Gastroesophageal sphincter (tissue), 4 donors: Measurements from ENCODE around the gene RHEX. TPM values are rescaled to one million over a fixed set of nuclear protein-coding genes. Genes with fewer than 3 reads are reported as not detected.

Source experiments
- ATAC-seq: fragments of 150-250 bp; one replicate; pipeline ENCODE4 v1.9.1; 2016; ENCODE audit warnings: mild to moderate bottlenecking, moderate library complexity
- H3K27ac ChIP-seq, 4 donors: fragments of 200-600 bp; sonication (generic) in 3 of 4; 1 replicate in 3 of 4; 2 replicates in 1 of 4; pipeline ENCODE4 v1.5.1; 2016 to 2019
- H3K27me3 ChIP-seq: fragments of 200-600 bp; sonication (generic); one replicate; pipeline ENCODE4 v1.5.1; 2019
- H3K36me3 ChIP-seq, 2 donors: fragments of 200-600 bp; sonication (generic); one replicate each; pipeline ENCODE4 v1.5.1; 2019; ENCODE audit warnings: control low read depth in 1 of 2
- H3K4me1 ChIP-seq, 3 donors: fragments of 200-600 bp; sonication (generic); 1 replicate in 2 of 3; 2 replicates in 1 of 3; pipeline ENCODE4 v1.5.1; 2016 to 2019; ENCODE audit warnings: control low read depth in 2 of 3
- H3K4me3 ChIP-seq, 2 donors: fragments of 200-600 bp; sonication (generic); one replicate each; pipeline ENCODE4 v1.5.1; 2019; ENCODE audit warnings: mild to moderate bottlenecking in 1 of 2, moderate library complexity in 1 of 2
- H3K9me3 ChIP-seq, 3 donors: fragments of 200-600 bp; sonication (generic); one replicate each; pipeline ENCODE4 v1.5.1; 2017 to 2019; ENCODE audit warnings: control low read depth in 2 of 3
- EP300 ChIP-seq: sonication (generic); formaldehyde crosslinking; IDR thresholded peaks from one replicate; pipeline ENCODE4 v1.6.1; 2017; ENCODE audit warnings: antibody characterized with exemption, mild to moderate bottlenecking
- POLR2A ChIP-seq, 2 donors: fragments of 450-650 bp; IDR thresholded peaks; one replicate each; pipeline ENCODE4 v1.6.1; 2017; ENCODE audit warnings: antibody characterized with exemption in 2 of 2, mild to moderate bottlenecking in 2 of 2, moderate library complexity in 1 of 2
- POLR2AphosphoS5 ChIP-seq: sonication (generic); formaldehyde crosslinking; IDR thresholded peaks from one replicate; pipeline ENCODE4 v1.6.1; 2017; ENCODE audit warnings: antibody characterized with exemption
- WGBS, 2 donors: methylation state at CpG; one replicate each; pipeline ENCODE4 v1.1.5; 2018; ENCODE audit warnings: low coverage in 1 of 2; 5-methylcytosine and 5-hydroxymethylcytosine counted together
- total RNA-seq, 4 donors: library from RNA; depleted of rRNA; stranded (reverse); fragments of >200 nt; gene quantifications; one replicate each; pipeline ENCODE4 v1.1.0, GENCODE V29; 2016
- TF ChIP-seq, protein P1 (sequence below), 4 experiments: fragments of 200-600 bp in 2 of 4; fragments of 450-650 bp in 2 of 4; sonication (generic) in 1 of 4; IDR thresholded peaks; one replicate each; pipeline ENCODE4 v1.5.1; 2017 to 2019; ENCODE audit warnings: antibody characterized with exemption in 4 of 4, mild to moderate bottlenecking in 2 of 4, moderate library complexity in 2 of 4

The RHEX gene
- total RNA-seq, 4 donors from 2014 or later = 3.5 to 6.8 (median 5.0) TPM

DNA sequence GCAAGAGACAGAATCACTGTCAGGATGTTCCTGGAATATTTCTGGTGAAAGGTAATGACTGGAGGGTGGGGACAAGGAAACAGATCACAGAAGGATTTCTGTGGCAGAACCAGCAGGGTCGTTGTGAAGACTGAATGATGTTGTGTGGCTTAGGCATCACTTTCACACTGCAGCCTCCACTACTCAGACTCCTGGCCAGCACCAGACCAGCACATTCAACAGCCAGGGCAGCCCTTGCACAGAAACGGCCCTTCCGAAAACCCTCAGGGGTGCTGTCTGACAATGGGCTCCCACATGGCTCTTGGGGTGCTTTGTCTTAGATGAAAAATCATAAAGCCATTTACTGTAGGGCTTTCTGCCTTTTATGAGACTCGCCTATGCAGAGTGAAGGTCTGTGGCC is 46.0 kb upstream of the RHEX start:
- TF ChIP-seq EP300 = no peak
- no peak for TF ChIP-seq POLR2A (IDR thresholded peaks at IDR 0.05)
- TF ChIP-seq, protein P1, sequence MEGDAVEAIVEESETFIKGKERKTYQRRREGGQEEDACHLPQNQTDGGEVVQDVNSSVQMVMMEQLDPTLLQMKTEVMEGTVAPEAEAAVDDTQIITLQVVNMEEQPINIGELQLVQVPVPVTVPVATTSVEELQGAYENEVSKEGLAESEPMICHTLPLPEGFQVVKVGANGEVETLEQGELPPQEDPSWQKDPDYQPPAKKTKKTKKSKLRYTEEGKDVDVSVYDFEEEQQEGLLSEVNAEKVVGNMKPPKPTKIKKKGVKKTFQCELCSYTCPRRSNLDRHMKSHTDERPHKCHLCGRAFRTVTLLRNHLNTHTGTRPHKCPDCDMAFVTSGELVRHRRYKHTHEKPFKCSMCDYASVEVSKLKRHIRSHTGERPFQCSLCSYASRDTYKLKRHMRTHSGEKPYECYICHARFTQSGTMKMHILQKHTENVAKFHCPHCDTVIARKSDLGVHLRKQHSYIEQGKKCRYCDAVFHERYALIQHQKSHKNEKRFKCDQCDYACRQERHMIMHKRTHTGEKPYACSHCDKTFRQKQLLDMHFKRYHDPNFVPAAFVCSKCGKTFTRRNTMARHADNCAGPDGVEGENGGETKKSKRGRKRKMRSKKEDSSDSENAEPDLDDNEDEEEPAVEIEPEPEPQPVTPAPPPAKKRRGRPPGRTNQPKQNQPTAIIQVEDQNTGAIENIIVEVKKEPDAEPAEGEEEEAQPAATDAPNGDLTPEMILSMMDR (IDR thresholded peaks at IDR 0.05) = no peak
- no peak for TF ChIP-seq POLR2AphosphoS5
- 83 to 100% methylated on average over 1 to 2 of the region's 4 CpGs for WGBS, 2 donors
- H3K9me3 ChIP-seq = no peaks in the 10 kb centered on the region
- no peak overlapping the region for H3K4me3 ChIP-seq
- H3K4me1 ChIP-seq = peaks cover 0 to 18% (median 16%) of the 10 kb centered on the region in 3 donors
- H3K27ac ChIP-seq = no peak overlapping the region
- H3K27me3 ChIP-seq = no peaks in the 10 kb centered on the region
- no peaks in the 10 kb centered on the region for H3K36me3 ChIP-seq
- ATAC-seq = no peak

DNA sequence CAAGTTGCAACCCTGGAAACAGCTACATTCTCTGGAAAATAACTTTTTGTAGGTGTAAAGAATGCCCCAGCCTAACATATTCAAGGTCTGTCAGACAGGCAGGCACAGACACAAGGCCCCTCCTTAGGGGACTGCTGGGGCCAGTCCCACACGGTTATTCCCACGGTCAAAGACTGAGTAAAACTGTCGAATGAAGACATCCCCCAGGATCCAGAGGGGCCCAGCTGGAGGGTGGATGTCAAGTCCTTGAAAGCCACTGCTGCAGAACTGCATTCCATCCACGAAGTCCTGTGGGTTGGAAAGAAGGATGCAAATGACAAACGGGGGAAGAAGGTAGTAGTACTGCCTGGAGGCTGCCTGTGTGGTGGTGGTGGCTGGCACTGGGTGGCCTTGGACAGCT is 42.9 kb upstream of the RHEX start:
- no peaks in the 10 kb centered on the region for H3K36me3 ChIP-seq
- 57 to 74% methylated on average over 3 to 5 of the region's 5 CpGs for WGBS, 2 donors
- H3K4me3 ChIP-seq = no peak overlapping the region
- no peaks in the 10 kb centered on the region for H3K27me3 ChIP-seq
- no peak for TF ChIP-seq POLR2AphosphoS5
- no peak for TF ChIP-seq EP300
- TF ChIP-seq POLR2A (IDR thresholded peaks at IDR 0.05) = no peak
- TF ChIP-seq, protein P1 (IDR thresholded peaks at IDR 0.05) = no peak
- no peak overlapping the region for H3K27ac ChIP-seq
- no peaks in the 10 kb centered on the region for H3K4me1 ChIP-seq
- no peak for ATAC-seq
- H3K9me3 ChIP-seq = no peaks in the 10 kb centered on the region

DNA sequence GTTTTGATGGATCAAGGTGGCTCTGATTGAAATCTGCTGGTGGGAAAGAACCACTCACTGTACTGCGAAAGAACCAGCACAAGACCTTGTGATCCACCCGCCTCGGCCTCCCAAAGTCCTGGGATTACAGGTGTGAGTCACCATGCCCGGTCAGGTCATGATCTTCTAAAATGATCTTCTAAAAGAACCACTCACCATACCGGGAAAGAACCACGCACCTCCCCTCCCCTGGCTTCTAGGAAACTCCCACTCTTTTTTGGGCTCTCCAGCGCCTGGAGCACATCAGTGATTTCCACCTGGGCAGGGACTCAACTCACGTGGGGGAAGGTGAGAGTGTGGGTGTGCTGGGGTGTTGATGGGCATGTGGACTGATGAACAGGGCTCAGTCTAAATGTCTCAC is 41.9 kb upstream of the RHEX start:
- WGBS, 2 donors = 93 to 100% methylated on average over 2 to 4 of the region's 8 CpGs
- no peak for TF ChIP-seq EP300
- no peak for TF ChIP-seq POLR2AphosphoS5
- TF ChIP-seq, protein P1 (IDR thresholded peaks at IDR 0.05) = no peak
- no peak overlapping the region for H3K4me3 ChIP-seq
- no peaks in the 10 kb centered on the region for H3K9me3 ChIP-seq
- H3K27ac ChIP-seq = no peak overlapping the region
- ATAC-seq = no peak
- no peaks in the 10 kb centered on the region for H3K36me3 ChIP-seq
- H3K4me1 ChIP-seq = no peaks in the 10 kb centered on the region
- no peaks in the 10 kb centered on the region for H3K27me3 ChIP-seq

DNA sequence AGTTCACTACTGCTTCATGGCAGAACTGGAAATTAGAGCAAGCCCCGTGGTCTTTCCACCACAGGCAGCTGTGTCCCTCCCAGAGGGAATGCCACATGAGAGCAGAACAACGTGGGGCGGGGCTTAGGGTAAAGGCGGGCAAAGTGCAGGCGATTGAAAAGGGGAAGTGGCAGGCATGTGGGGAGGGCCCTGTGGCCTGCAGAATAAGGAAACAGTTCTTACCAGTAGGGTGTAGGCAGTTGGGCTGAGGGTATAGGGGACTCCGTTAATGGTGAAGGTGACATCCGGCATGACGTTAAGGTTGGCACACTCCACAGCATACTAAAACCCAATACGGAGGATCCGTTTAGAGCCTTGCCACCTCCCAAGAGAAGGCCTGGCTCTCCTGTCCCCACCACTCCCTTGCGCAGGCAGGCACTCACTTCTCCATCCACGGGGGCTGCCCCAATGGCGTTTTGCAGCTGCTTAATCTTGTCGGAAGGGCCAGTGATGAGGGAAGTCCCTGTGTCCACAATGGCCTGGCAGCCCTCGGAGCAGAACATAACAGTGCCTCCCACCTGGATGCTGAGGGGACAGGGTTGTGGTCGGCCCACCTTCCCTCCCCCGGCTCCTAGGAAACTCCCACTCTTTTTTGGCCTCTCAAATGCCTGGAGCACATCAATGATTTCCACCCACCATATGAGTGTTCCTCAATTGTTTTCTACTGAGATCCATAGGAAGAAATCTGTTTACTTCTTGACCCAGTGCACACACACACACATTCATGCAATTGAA is 40.7 kb upstream of the RHEX start:
- WGBS, 2 donors = 77 to 97% methylated on average over 6 to 11 of the region's 17 CpGs

More for the DNA sequence above, 40.7 kb upstream of the RHEX start:
- H3K27me3 ChIP-seq = no peaks in the 10 kb centered on the region
- H3K27ac ChIP-seq = no peak overlapping the region
- TF ChIP-seq EP300 = no peak
- TF ChIP-seq POLR2A (IDR thresholded peaks at IDR 0.05) = no peak
- TF ChIP-seq, protein P1 (IDR thresholded peaks at IDR 0.05) = no peak
- no peak for TF ChIP-seq POLR2AphosphoS5
- H3K4me1 ChIP-seq = no peaks in the 10 kb centered on the region
- H3K9me3 ChIP-seq = no peaks in the 10 kb centered on the region
- H3K4me3 ChIP-seq = no peak overlapping the region
- peak; percentile 81 for ATAC-seq
- H3K36me3 ChIP-seq = no peaks in the 10 kb centered on the region
